K562 (cell line): Measurements from ENCODE around the gene NHS. TPM values are rescaled to one million over a fixed set of nuclear protein-coding genes. Genes with fewer than 3 reads are reported as not detected.

Experiments used
- ATAC-seq: fragments of 200-7000 bp; cut with Tn5 transposase; 3 replicates; pipeline ENCODE4 v1.9.1; 2020; ENCODE audit warnings: moderate library complexity
- BruUV-seq: library from RNA; stranded (reverse); fragments of 400-500 nt; replicated peaks from 2 replicates; lab custom pipeline; 2021; lab: Mats Ljungman, UMichigan
- CTCF ChIA-PET: fragments of 300-600 bp; formaldehyde crosslinking; extraction: SDS; loops from one replicate; lab custom pipeline; 2021; ENCODE audit warnings: low intra/inter-chr PET ratio; lab: Yijun Ruan, JAX
- POLR2A ChIA-PET: fragments of 300-600, 350-650 bp; sonication (Branson Sonifier 250); formaldehyde crosslinking; extraction: SDS; loops from one replicate; lab custom pipeline; 2021; ENCODE audit warnings: antibody characterized with exemption, inconsistent platforms; lab: Yijun Ruan, JAX
- DNase-seq, 4 experiments: peaks; one replicate each; pipeline versions ENCODE4 v3.0.0 to v3.0.0-alpha.2; 2011 to 2018; ENCODE audit warnings: low spot score in 3 of 4, mixed read lengths in 3 of 4; ENCODE audit errors: extremely low read depth in 1 of 4
- FAIRE-seq: peaks from 2 replicates; lab custom pipeline; 2011; peaks lifted over from hg19 to GRCh38; lab: Jason Lieb, UNC
- H2AFZ ChIP-seq: 2 replicates; pipeline ENCODE4 v1.6.0; 2011; ENCODE audit warnings: low read depth, low read length, control low read depth, inconsistent platforms
- H3K27ac ChIP-seq: fragments of 200-600 bp; 3 replicates; pipeline ENCODE4 v1.8.0; 2011; ENCODE audit warnings: low read depth, mild to moderate bottlenecking, control low read depth, inconsistent platforms, low read length, moderate library complexity, mixed read lengths; ENCODE audit errors: extremely low read depth
- H3K27me3 ChIP-seq, 2 experiments: fragments of 300-600 bp in 1 of 2; 2 replicates in 1 of 2; 3 replicates in 1 of 2; pipeline versions ENCODE4 v1.6.0 to v1.8.0; 2011; ENCODE audit warnings: inconsistent platforms in 2 of 2, low read length in 2 of 2, mild to moderate bottlenecking in 1 of 2, mixed read lengths in 1 of 2, moderate library complexity in 1 of 2; ENCODE audit not compliant: control insufficient read depth in 2 of 2, insufficient read depth in 2 of 2
- H3K36me3 ChIP-seq: fragments of 300-600 bp; 3 replicates; pipeline ENCODE4 v1.8.0; 2011; ENCODE audit warnings: mild to moderate bottlenecking, low read length, inconsistent platforms; ENCODE audit not compliant: control insufficient read depth, insufficient read depth
- H3K4me1 ChIP-seq, 2 experiments: fragments of 200-600 bp in 1 of 2; replicated peaks in 1 of 2; 2 replicates in 1 of 2; 3 replicates in 1 of 2; pipeline versions ENCODE4 v1.5.1 to v1.8.0; 2011; ENCODE audit warnings: inconsistent platforms in 2 of 2, low read length in 2 of 2, mild to moderate bottlenecking in 1 of 2, mixed read lengths in 1 of 2, moderate library complexity in 1 of 2; ENCODE audit not compliant: control insufficient read depth in 2 of 2, insufficient read depth in 2 of 2
- H3K4me2 ChIP-seq: 2 replicates; pipeline ENCODE4 v1.6.1; 2011; ENCODE audit warnings: low read length, control low read depth, inconsistent platforms, mixed read lengths; ENCODE audit not compliant: insufficient read depth
- H3K4me3 ChIP-seq: fragments of 200-600 bp; sonication (generic), shearing (Covaris generic); 2 replicates; pipeline ENCODE4 v1.5.1; 2016; ENCODE audit warnings: control low read depth, inconsistent platforms
- H3K79me2 ChIP-seq: fragments of 200-600 bp; 3 replicates; pipeline ENCODE4 v1.8.0; 2011; ENCODE audit warnings: low read length, inconsistent platforms; ENCODE audit not compliant: control insufficient read depth, insufficient read depth
- H3K9ac ChIP-seq, 2 experiments: 2 replicates each; pipeline versions ENCODE4 v1.6.0 to v1.6.1; 2011; ENCODE audit warnings: low read depth in 2 of 2, low read length in 2 of 2, control low read depth in 1 of 2, inconsistent platforms in 1 of 2, mild to moderate bottlenecking in 1 of 2, mixed read lengths in 1 of 2; ENCODE audit not compliant: insufficient read depth in 1 of 2
- H3K9me1 ChIP-seq: one replicate; pipeline ENCODE4 v1.6.0; 2011; ENCODE audit warnings: inconsistent platforms, mild to moderate bottlenecking, low read length, moderate library complexity; ENCODE audit not compliant: control insufficient read depth, insufficient read depth
- H3K9me3 ChIP-seq: replicated peaks from 2 replicates; pipeline ENCODE4 v1.5.1; 2011; ENCODE audit warnings: low read depth, low read length, inconsistent platforms; ENCODE audit not compliant: control insufficient read depth, insufficient read depth
- H4K20me1 ChIP-seq: replicated peaks from 2 replicates; pipeline ENCODE4 v1.6.1; 2011; ENCODE audit warnings: low read length, inconsistent platforms, mixed read lengths; ENCODE audit not compliant: control insufficient read depth, insufficient read depth
- ARHGAP35 ChIP-seq: fragments of 450-650 bp; IDR thresholded peaks from 2 replicates; pipeline ENCODE4 v1.6.1; 2018; ENCODE audit not compliant: partially characterized antibody
- FOXK2 ChIP-seq, 2 experiments: fragments of 450-650 bp; IDR thresholded peaks in 1 of 2; conservative IDR thresholded peaks in 1 of 2; 2 replicates each; pipeline ENCODE4 v1.6.1; 2016; ENCODE audit warnings: low read depth in 2 of 2, mild to moderate bottlenecking in 1 of 2
- GTF2E2 ChIP-seq: fragments of 200-800 bp; sonication (Bioruptor generic); IDR thresholded peaks from 2 replicates; pipeline ENCODE4 v1.6.1; 2016; ENCODE audit warnings: missing genetic modification characterization, missing compliant biosample characterization
- POLR3A ChIP-seq: IDR thresholded peaks from 2 replicates; pipeline ENCODE4 v1.6.1; 2011; ENCODE audit warnings: borderline replicate concordance, mild to moderate bottlenecking, moderate library complexity; ENCODE audit not compliant: insufficient read length, insufficient read depth; ENCODE audit errors: extremely low read depth
- THRAP3 ChIP-seq: fragments of 450-650 bp; IDR thresholded peaks from 2 replicates; pipeline ENCODE4 v1.6.1; 2016; ENCODE audit warnings: mild to moderate bottlenecking, inconsistent platforms, borderline replicate concordance
- ZFP30 ChIP-seq: fragments of 250-450 bp; sonication (Bioruptor Pico); IDR thresholded peaks from 2 replicates; pipeline ENCODE4 v1.8.0; 2022; ENCODE audit warnings: moderate library complexity, mild to moderate bottlenecking, inconsistent platforms, borderline replicate concordance
- ZNF780A ChIP-seq: fragments of 250-450 bp; sonication (Bioruptor Pico); IDR thresholded peaks from 2 replicates; pipeline ENCODE4 v1.5.0; 2021; ENCODE audit warnings: mild to moderate bottlenecking
- WGBS: fragments of 100-300 bp; shearing (Covaris generic); methylation state at CpG from one replicate; pipeline ENCODE4 v1.1.6; 2016; ENCODE audit warnings: low coverage, mixed read lengths; ENCODE audit not compliant: insufficient coverage; ENCODE audit errors: missing lambda C conversion rate; 5-methylcytosine and 5-hydroxymethylcytosine counted together
- in situ Hi-C: fragments of 300-500 bp; cut with MboI; formaldehyde crosslinking; loops from 4 replicates; pipeline ENCODE4 v1.15.0; 2018; ENCODE audit warnings: inconsistent platforms, mixed read lengths
- intact Hi-C: fragments of 100-400 bp; cut with micrococcal nuclease; formaldehyde crosslinking; loops from 2 replicates; pipeline ENCODE4 v1.14.2; 2022
- polyA plus RNA-seq, 8 experiments: library from polyadenylated mRNA; depleted of rRNA in 4 of 8; stranded (reverse) in 5 of 8; unstranded in 3 of 8; fragments of >200 nt; fragmentation: Nextera tagmentation in 2 of 8; fragmentation: Illumina TruSeq in 1 of 8; extraction: Ambion mirVana in 2 of 8; extraction: Trizol in 1 of 8; gene quantifications; 2 replicates each; pipeline versions ENCODE4 v1.2.1 to v1.2.3, GENCODE V29; 2011 to 2014; ENCODE audit warnings: inconsistent platforms in 1 of 8, missing spikeins in 1 of 8
- total RNA-seq, 7 experiments: library from RNA; depleted of rRNA in 6 of 7; stranded (reverse); fragments of >200 nt in 6 of 7; fragmentation: Illumina TruSeq in 2 of 7; extraction: Trizol in 2 of 7; gene quantifications; 2 replicates each; pipeline versions ENCODE4 v1.2.1 to v1.2.3, GENCODE V29; 2011 to 2021; ENCODE audit warnings: low replicate concordance in 1 of 7

Gene NHS
- total and polyA plus RNA-seq, 9 of the 15 experiments (the other 6 are each of a cell fraction or from before 2014, with no cell fraction given) = 0.02 TPM; not detected in 8

DNA sequence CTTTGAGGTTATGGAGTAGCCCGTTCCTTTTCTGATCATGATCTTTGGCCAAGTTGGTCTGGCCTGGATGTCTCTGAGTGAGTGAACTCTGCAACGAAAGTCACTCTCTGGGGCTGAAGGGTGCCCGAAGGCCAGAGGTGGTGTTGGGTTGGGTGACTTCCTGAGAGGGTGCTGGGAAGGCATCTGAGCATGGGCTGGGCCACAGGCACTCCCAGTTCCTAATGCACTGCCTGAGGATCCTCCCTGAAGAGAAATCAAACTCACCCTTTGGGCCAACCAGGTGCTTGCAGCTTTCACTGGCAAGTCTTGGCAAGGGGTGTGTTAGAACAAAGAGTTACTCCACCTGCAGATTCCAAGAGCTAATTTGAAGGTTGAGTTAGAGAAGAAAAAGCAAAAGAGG is 295.9 kb downstream of the NHS start (continued):
- TF ChIP-seq ZNF780A (CRISPR knock-in tag) = no peak

GRCh38 chrX:17674601-17675000 is 299.6 kb downstream of the NHS start:
- ChIA-PET CTCF (interaction anchor here (0.6 kb wide), 1 partner anchor 15 kb away, joined by 3 read pairs; no protein-coding TSS in a partner anchor), POLR2A (no interaction called here)
- DNase-seq (no peak), ATAC-seq (no peak), FAIRE-seq (no peak)
- H3K9me1 ChIP-seq = no peaks in the 10 kb centered on the region
- no peak overlapping the region for H3K9ac ChIP-seq
- no peaks in the 10 kb centered on the region for H3K4me1 ChIP-seq
- H3K27me3 ChIP-seq = no peaks in the 10 kb centered on the region
- no peaks in the 10 kb centered on the region for H3K79me2 ChIP-seq
- WGBS = 0% methylated on average over 1 of the region's 2 CpGs
- no peak for TF ChIP-seq FOXK2 (conservative IDR thresholded peaks at IDR 0.05 in 1 of 2, IDR thresholded peaks at IDR 0.05 in 1 of 2; ENCODE audit: low read depth in 2 of 2)
- no peak for TF ChIP-seq POLR3A
- TF ChIP-seq ZFP30 (CRISPR knock-in tag) = no peak
- no peak for TF ChIP-seq GTF2E2 (tag)
- TF ChIP-seq ARHGAP35 = no peak
- no peak for TF ChIP-seq THRAP3
- no peak overlapping the region for H3K27ac ChIP-seq
- in situ Hi-C loops = no loop called here
- H3K4me2 ChIP-seq = no peak overlapping the region
- intact Hi-C loops = no loop called here
- no peak overlapping the region for H3K4me3 ChIP-seq
- BruUV-seq = no TSS peak
- no peaks in the 10 kb centered on the region for H3K36me3 ChIP-seq
- H2AFZ ChIP-seq = no peak overlapping the region
- H4K20me1 ChIP-seq = no peaks in the 10 kb centered on the region
- no peaks in the 10 kb centered on the region for H3K9me3 ChIP-seq
